K562 (cell line): ENCODE measurements around the gene ZNF891. TPM values are rescaled to one million over a fixed set of nuclear protein-coding genes. Genes with fewer than 3 reads are reported as not detected.

ENCODE experiments used
- ARID4B ChIP-seq: sonication (generic); formaldehyde crosslinking; IDR thresholded peaks from 2 replicates; pipeline ENCODE4 v1.8.0; 2022; ENCODE audit warnings: mild to moderate bottlenecking, missing genetic modification reagents
- C11orf30 ChIP-seq: fragments of 450-650 bp; IDR thresholded peaks from 2 replicates; pipeline ENCODE4 v1.6.1; 2016; ENCODE audit warnings: low read depth, mild to moderate bottlenecking
- EZH2 ChIP-seq: IDR thresholded peaks from 2 replicates; pipeline ENCODE4 v1.6.1; 2012; ENCODE audit warnings: low read depth, mild to moderate bottlenecking, inconsistent platforms, low read length, borderline replicate concordance
- GABPB2 ChIP-seq: fragments of 250-450 bp; sonication (Bioruptor Pico); conservative IDR thresholded peaks from 2 replicates; pipeline ENCODE4 v1.5.1; 2021; ENCODE audit warnings: mild to moderate bottlenecking
- HDAC1 ChIP-seq, 2 experiments: fragments of 450-650 bp; IDR thresholded peaks; 2 replicates each; pipeline ENCODE4 v1.6.1; 2016 to 2017; ENCODE audit warnings: inconsistent platforms in 1 of 2, mild to moderate bottlenecking in 1 of 2, moderate library complexity in 1 of 2
- MBD2 ChIP-seq: sonication (generic); IDR thresholded peaks from 2 replicates; pipeline ENCODE4 v1.6.1; 2016; ENCODE audit warnings: low read depth, borderline replicate concordance
- MTA1 ChIP-seq: fragments of 450-650 bp; IDR thresholded peaks from 2 replicates; pipeline ENCODE4 v1.6.1; 2017; ENCODE audit warnings: borderline replicate concordance
- RB1 ChIP-seq: fragments of 450-650 bp; IDR thresholded peaks from 2 replicates; pipeline ENCODE4 v1.6.1; 2017; ENCODE audit warnings: low read depth, mild to moderate bottlenecking
- RNF219 ChIP-seq: fragments of 250-450 bp; sonication (Bioruptor Pico); IDR thresholded peaks from 2 replicates; pipeline ENCODE4 v1.5.0; 2022; ENCODE audit warnings: mild to moderate bottlenecking
- SMAD1 ChIP-seq: fragments of 150-350 bp; IDR thresholded peaks from 2 replicates; pipeline ENCODE4 v1.6.1; 2014; ENCODE audit warnings: low read length, low read depth; ENCODE audit not compliant: partially characterized antibody
- SMARCC2 ChIP-seq: fragments of 450-650 bp; IDR thresholded peaks from 2 replicates; pipeline ENCODE4 v1.6.1; 2017; ENCODE audit warnings: antibody characterized with exemption, moderate library complexity, mild to moderate bottlenecking, low read depth
- SRSF3 ChIP-seq: fragments of 200-400 bp; formaldehyde crosslinking; IDR thresholded peaks from 2 replicates; pipeline ENCODE4 v1.6.1; 2016; ENCODE audit warnings: mild to moderate bottlenecking, low read length, moderate library complexity; ENCODE audit not compliant: insufficient read depth
- TFAM ChIP-seq: fragments of 250-450 bp; sonication (Bioruptor Pico); conservative IDR thresholded peaks from 2 replicates; pipeline ENCODE4 v1.5.0; 2021; ENCODE audit warnings: mild to moderate bottlenecking, moderate library complexity
- ZFP1 ChIP-seq: fragments of 450-650 bp; formaldehyde crosslinking; IDR thresholded peaks from 2 replicates; pipeline ENCODE4 v1.4.0; 2020; ENCODE audit warnings: mild to moderate bottlenecking, mixed read lengths
- ZNF324 ChIP-seq: fragments of 250-450 bp; sonication (Bioruptor Pico); IDR thresholded peaks from 2 replicates; pipeline ENCODE4 v1.4.0; 2020; ENCODE audit warnings: mild to moderate bottlenecking
- ZNF445 ChIP-seq: fragments of 250-450 bp; sonication (Bioruptor Pico); IDR thresholded peaks from 2 replicates; pipeline ENCODE4 v1.4.0; 2020; ENCODE audit warnings: low read depth, mild to moderate bottlenecking, moderate library complexity
- ZNF583 ChIP-seq: fragments of 250-450 bp; sonication (Bioruptor Pico); IDR thresholded peaks from 2 replicates; pipeline ENCODE4 v1.4.0; 2020
- ZNF77 ChIP-seq: fragments of 250-450 bp; sonication (Bioruptor Pico); IDR thresholded peaks from 2 replicates; pipeline ENCODE4 v1.5.0; 2020
- polyA plus RNA-seq, 8 experiments: library from polyadenylated mRNA; depleted of rRNA in 4 of 8; stranded (reverse) in 5 of 8; unstranded in 3 of 8; fragments of >200 nt; fragmentation: Nextera tagmentation in 2 of 8; fragmentation: Illumina TruSeq in 1 of 8; extraction: Ambion mirVana in 2 of 8; extraction: Trizol in 1 of 8; gene quantifications; 2 replicates each; pipeline versions ENCODE4 v1.2.1 to v1.2.3, GENCODE V29; 2011 to 2014; ENCODE audit warnings: inconsistent platforms in 1 of 8, missing spikeins in 1 of 8
- total RNA-seq, 7 experiments: library from RNA; depleted of rRNA in 6 of 7; stranded (reverse); fragments of >200 nt in 6 of 7; fragmentation: Illumina TruSeq in 2 of 7; extraction: Trizol in 2 of 7; gene quantifications; 2 replicates each; pipeline versions ENCODE4 v1.2.1 to v1.2.3, GENCODE V29; 2011 to 2021; ENCODE audit warnings: low replicate concordance in 1 of 7
- TF ChIP-seq, protein P1 (sequence below), 3 experiments: fragments of 200-800 bp in 1 of 3; sonication (Bioruptor generic) in 1 of 3; sonication (generic) in 1 of 3; formaldehyde crosslinking in 1 of 3; IDR thresholded peaks; 2 replicates each; pipeline versions ENCODE4 v1.6.1 to v1.8.0; 2016 to 2022; ENCODE audit warnings: mild to moderate bottlenecking in 2 of 3, missing compliant biosample characterization in 2 of 3, missing genetic modification characterization in 2 of 3, missing genetic modification reagents in 1 of 3
- TF ChIP-seq, protein P2 (sequence below): fragments of 450-650 bp; IDR thresholded peaks from 2 replicates; pipeline ENCODE4 v1.6.1; 2018; ENCODE audit warnings: mild to moderate bottlenecking, low read depth; ENCODE audit not compliant: partially characterized antibody
- TF ChIP-seq, protein P3 (sequence below): fragments of 250-450 bp; sonication (Bioruptor Pico); IDR thresholded peaks from 2 replicates; pipeline ENCODE4 v1.8.0; 2022; ENCODE audit warnings: moderate library complexity, mild to moderate bottlenecking, inconsistent platforms

Gene ZNF891
- total and polyA plus RNA-seq, 9 of the 15 experiments (the other 6 are each of a cell fraction or from before 2014, with no cell fraction given) = 0.41 to 2.0 (median 1.3) TPM

GRCh38 chr12:133130808-133131128 lies 694 bp upstream of the ZNF891 start (continued):
- TF ChIP-seq, protein P1, sequence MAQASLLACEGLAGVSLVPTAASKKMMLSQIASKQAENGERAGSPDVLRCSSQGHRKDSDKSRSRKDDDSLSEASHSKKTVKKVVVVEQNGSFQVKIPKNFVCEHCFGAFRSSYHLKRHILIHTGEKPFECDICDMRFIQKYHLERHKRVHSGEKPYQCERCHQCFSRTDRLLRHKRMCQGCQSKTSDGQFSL (CRISPR knock-in tag; IDR thresholded peaks at IDR 0.05) = no peak
- TF ChIP-seq, protein P1 (tag; IDR thresholded peaks at IDR 0.05) = no peak
- TF ChIP-seq, protein P2, sequence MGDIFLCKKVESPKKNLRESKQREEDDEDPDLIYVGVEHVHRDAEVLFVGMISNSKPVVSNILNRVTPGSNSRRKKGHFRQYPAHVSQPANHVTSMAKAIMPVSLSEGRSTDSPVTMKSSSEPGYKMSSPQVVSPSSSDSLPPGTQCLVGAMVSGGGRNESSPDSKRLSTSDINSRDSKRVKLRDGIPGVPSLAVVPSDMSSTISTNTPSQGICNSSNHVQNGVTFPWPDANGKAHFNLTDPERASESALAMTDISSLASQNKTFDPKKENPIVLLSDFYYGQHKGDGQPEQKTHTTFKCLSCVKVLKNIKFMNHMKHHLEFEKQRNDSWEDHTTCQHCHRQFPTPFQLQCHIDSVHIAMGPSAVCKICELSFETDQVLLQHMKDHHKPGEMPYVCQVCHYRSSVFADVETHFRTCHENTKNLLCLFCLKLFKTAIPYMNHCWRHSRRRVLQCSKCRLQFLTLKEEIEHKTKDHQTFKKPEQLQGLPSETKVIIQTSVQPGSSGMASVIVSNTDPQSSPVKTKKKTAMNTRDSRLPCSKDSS = no peak
- TF ChIP-seq ZFP1 (CRISPR knock-in tag) (no peak), SRSF3 (no peak), EZH2 (no peak), C11orf30 (no peak), MTA1 (no peak), ZNF77 (no peak), SMARCC2 (peak; percentile 41; the same call in 1 of the 2 replicates), HDAC1 (IDR thresholded peaks at IDR 0.05) (no peak), ZNF445 (CRISPR knock-in tag) (no peak), RNF219 (CRISPR knock-in tag) (no peak), ZNF583 (no peak), ZNF324 (CRISPR knock-in tag) (no peak), TFAM (CRISPR knock-in tag) (no peak), RB1 (no peak), SMAD1 (no peak), MBD2 (no peak), ARID4B (CRISPR knock-in tag) (no peak), GABPB2 (CRISPR knock-in tag) (no peak)
- TF ChIP-seq, protein P3, sequence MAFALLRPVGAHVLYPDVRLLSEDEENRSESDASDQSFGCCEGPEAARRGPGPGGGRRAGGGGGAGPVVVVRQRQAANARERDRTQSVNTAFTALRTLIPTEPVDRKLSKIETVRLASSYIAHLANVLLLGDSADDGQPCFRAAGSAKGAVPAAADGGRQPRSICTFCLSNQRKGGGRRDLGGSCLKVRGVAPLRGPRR (CRISPR knock-in tag) = no peak
